Lower leg skin (tissue), 4 donors: Measurements from ENCODE around the gene TBCC. TPM values are rescaled to one million over a fixed set of nuclear protein-coding genes. Genes with fewer than 3 reads are reported as not detected.

ENCODE experiments used
- DNase-seq, 2 donors: peaks; one replicate each; pipeline ENCODE4 v3.0.0-alpha.2; 2019; ENCODE audit warnings: low spot score in 2 of 2
- H3K4me3 ChIP-seq: fragments of 200-600 bp; sonication (generic); 2 replicates; pipeline ENCODE4 v1.5.1; 2017; ENCODE audit warnings: mild to moderate bottlenecking, low read depth; ENCODE audit not compliant: poor library complexity, severe bottlenecking
- CTCF ChIP-seq, 3 donors: fragments of 450-650 bp; IDR thresholded peaks; one replicate each; pipeline ENCODE4 v1.5.1; 2016; ENCODE audit warnings: antibody characterized with exemption in 3 of 3, mild to moderate bottlenecking in 3 of 3, moderate library complexity in 2 of 3
- POLR2A ChIP-seq, 2 donors: fragments of 450-650 bp; IDR thresholded peaks; one replicate each; pipeline ENCODE4 v1.6.1; 2016 to 2017; ENCODE audit warnings: antibody characterized with exemption in 2 of 2, mild to moderate bottlenecking in 1 of 2, moderate library complexity in 1 of 2
- WGBS, 2 donors: methylation state at CpG; one replicate each; pipeline ENCODE4 v1.1.5; 2018; 5-methylcytosine and 5-hydroxymethylcytosine counted together
- intact Hi-C: fragments of 100-400 bp; cut with DNase I; formaldehyde crosslinking; loops from one replicate; pipeline ENCODE4 v1.15.0; 2023; ENCODE audit warnings: low total_unique reads
- total RNA-seq, 4 donors: library from RNA; depleted of rRNA; stranded (reverse); fragments of >200 nt; gene quantifications; one replicate each; pipeline ENCODE4 v1.1.0, GENCODE V29; 2016

The TBCC gene
- total RNA-seq, 4 donors from 2014 or later, result 40.3 to 55.5 (median 45.3) TPM

- DNase-seq, result no peak
- intact Hi-C loops, result no loop called here
- no peak for TF ChIP-seq CTCF (IDR thresholded peaks at IDR 0.05)
- no peak for TF ChIP-seq POLR2A (IDR thresholded peaks at IDR 0.05)
- WGBS, 2 donors, result 93 to 98% methylated on average over 3 of the region's 3 CpGs
- no peak overlapping the region for H3K4me3 ChIP-seq
These were observed 13.0 kb upstream of the TBCC start for GRCh38 chr6:42758756-42759430.

- H3K4me3 ChIP-seq, result no peak overlapping the region
- WGBS, 2 donors, result 94 to 96% methylated on average over 7 of the region's 7 CpGs
- no peak for DNase-seq
- intact Hi-C loops, result no loop called here
- no peak for TF ChIP-seq POLR2A (IDR thresholded peaks at IDR 0.05)
- TF ChIP-seq CTCF (IDR thresholded peaks at IDR 0.05), result no peak
These were observed 10.8 kb upstream of the TBCC start for GRCh38 chr6:42756722-42757121.

GRCh38 chr6:42754759-42755158, 8.9 kb upstream of the TBCC start:
- WGBS, 2 donors, result 97 to 98% methylated on average over 5 of the region's 5 CpGs
- no peak overlapping the region for H3K4me3 ChIP-seq
- no peak for DNase-seq
- intact Hi-C loops, result no loop called here
- TF ChIP-seq POLR2A (IDR thresholded peaks at IDR 0.05) (no peak), CTCF (IDR thresholded peaks at IDR 0.05) (no peak)

- intact Hi-C loops, result no loop called here
- no peak for DNase-seq
- no peak overlapping the region for H3K4me3 ChIP-seq
- 72 to 73% methylated on average over 3 of the region's 3 CpGs for WGBS, 2 donors
- TF ChIP-seq CTCF (IDR thresholded peaks at IDR 0.05) (no peak), POLR2A (IDR thresholded peaks at IDR 0.05) (no peak)
These were observed 5.2 kb upstream of the TBCC start for GRCh38 chr6:42751055-42751454.

- intact Hi-C loops, result no loop called here
- 50% methylated on average over 8 of the region's 8 CpGs for WGBS, 2 donors
- no peak for DNase-seq
- H3K4me3 ChIP-seq, result no peak overlapping the region
- TF ChIP-seq POLR2A (IDR thresholded peaks at IDR 0.05), result no peak
- TF ChIP-seq CTCF (IDR thresholded peaks at IDR 0.05), result no peak
These were observed 2.4 kb upstream of the TBCC start for GRCh38 chr6:42748203-42748898.
